Esophagus squamous epithelium (tissue), 4 donors: ENCODE data around the gene YAE1.

Experiments used
- CTCF ChIP-seq, 6 experiments: fragments of 450-650 bp in 4 of 6; fragments of 200-600 bp in 2 of 6; sonication (generic) in 2 of 6; IDR thresholded peaks; one replicate each; pipeline ENCODE4 v1.5.1; 2016 to 2019; ENCODE audit warnings: antibody characterized with exemption in 6 of 6, mild to moderate bottlenecking in 4 of 6, moderate library complexity in 4 of 6
- POLR2A ChIP-seq, 4 donors: fragments of 450-650 bp; IDR thresholded peaks; one replicate each; pipeline ENCODE4 v1.6.1; 2017; ENCODE audit warnings: antibody characterized with exemption in 4 of 4, mild to moderate bottlenecking in 4 of 4, moderate library complexity in 3 of 4

DNA sequence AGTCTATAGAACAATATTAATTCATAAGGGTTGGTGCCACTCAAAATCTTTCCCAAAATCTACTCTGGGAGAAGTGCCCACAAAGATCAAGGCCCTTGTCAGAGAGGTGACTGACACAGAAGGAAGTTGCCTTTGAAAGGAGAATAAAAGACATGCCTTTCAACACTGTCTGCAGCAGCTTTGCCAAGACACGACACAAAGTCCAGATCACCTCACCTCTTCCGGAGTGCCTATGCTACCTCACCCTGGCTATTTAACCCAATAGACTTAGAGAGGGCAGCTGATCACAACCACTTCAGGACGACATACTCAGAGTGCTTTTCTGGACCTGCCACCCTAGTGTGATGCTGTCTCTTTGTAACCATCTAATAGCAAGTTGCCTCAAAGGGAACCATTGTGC lies 49.0 kb upstream of the YAE1 start:
- no peak for TF ChIP-seq POLR2A (IDR thresholded peaks at IDR 0.05)
- TF ChIP-seq CTCF (IDR thresholded peaks at IDR 0.05): no peak
